Activated CD4-positive, alpha-beta memory T cell treated with anti-CD3 and anti-CD28 coated beads, Interleukin-2, amount 10 ng/mL, durations not matched to agents 7 days and 5 days (primary cell): ENCODE results near the gene GPR34. TPM values are rescaled to one million over a fixed set of nuclear protein-coding genes. Genes with fewer than 3 reads are reported as not detected.
"Not testable (repeated sequence)": the region's sequence is repeated elsewhere in the genome, so short reads cannot be mapped to it uniquely, and the experiment has no call there.

Source experiments
- CTCF ChIA-PET: fragments of 350-600 bp; sonication (Branson Sonifier 250); formaldehyde crosslinking; loops from one replicate; lab custom pipeline; 2021; ENCODE audit warnings: antibody characterized with exemption, inconsistent platforms; lab: Charles Lee
- POLR2A ChIA-PET: fragments of 350-600 bp; sonication (Branson Sonifier 250); formaldehyde crosslinking; loops from one replicate; lab custom pipeline; 2021; ENCODE audit warnings: antibody characterized with exemption; lab: Charles Lee
- DNase-seq: peaks from one replicate; pipeline ENCODE4 v3.0.0-alpha.2; 2020
- H3K27ac Mint-ChIP-seq: one replicate; pipeline ENCODE4 v1.8.0; 2021; ENCODE audit warnings: mild to moderate bottlenecking, mixed read lengths
- H3K27me3 Mint-ChIP-seq: one replicate; pipeline ENCODE4 v1.8.0; 2021; ENCODE audit warnings: mixed read lengths
- H3K36me3 Mint-ChIP-seq: one replicate; pipeline ENCODE4 v1.8.0; 2021; ENCODE audit warnings: low read depth, mixed read lengths
- H3K4me1 Mint-ChIP-seq: one replicate; pipeline ENCODE4 v1.8.0; 2021; ENCODE audit warnings: mixed read lengths
- H3K4me3 Mint-ChIP-seq: one replicate; pipeline ENCODE4 v1.8.0; 2021; ENCODE audit warnings: mild to moderate bottlenecking, mixed read lengths
- H3K9me3 Mint-ChIP-seq: one replicate; pipeline ENCODE4 v1.8.0; 2021; ENCODE audit warnings: mixed read lengths
- total RNA-seq, 2 experiments: library from RNA; stranded (reverse); gene quantifications; one replicate each; pipeline ENCODE4 v1.2.3, GENCODE V29; 2021

Gene GPR34
- total RNA-seq, 2 experiments from 2014 or later = not detected

DNA sequence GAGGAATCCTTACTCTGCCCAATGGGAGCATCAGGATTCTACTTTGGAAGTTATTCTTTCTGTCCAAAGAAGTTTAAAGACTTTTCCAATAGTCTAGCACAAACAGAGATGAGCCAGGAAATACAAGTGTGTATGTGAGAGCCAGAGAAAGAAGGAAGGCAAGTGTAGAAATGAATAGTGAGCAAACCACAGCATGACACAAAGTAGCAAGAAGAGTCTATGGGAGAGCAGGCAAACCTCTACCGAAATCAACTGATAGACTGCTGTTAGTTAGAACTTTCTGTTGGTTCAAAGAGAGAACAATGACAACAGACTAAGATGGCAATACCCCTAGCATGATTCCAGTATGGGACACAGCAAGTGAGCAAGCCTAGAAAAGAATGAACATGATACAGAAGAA lies 16.1 kb upstream of the GPR34 start:
- Mint-ChIP-seq H3K36me3 (peaks cover 33% of the 10 kb centered on the region), H3K27ac (no peak overlapping the region), H3K27me3 (no peaks in the 10 kb centered on the region), H3K9me3 (no peaks in the 10 kb centered on the region), H3K4me3 (no peak overlapping the region), H3K4me1 (peaks cover 25% of the 10 kb centered on the region)
- CTCF ChIA-PET = no interaction called here
- no peak for DNase-seq
- POLR2A ChIA-PET = no interaction called here

DNA sequence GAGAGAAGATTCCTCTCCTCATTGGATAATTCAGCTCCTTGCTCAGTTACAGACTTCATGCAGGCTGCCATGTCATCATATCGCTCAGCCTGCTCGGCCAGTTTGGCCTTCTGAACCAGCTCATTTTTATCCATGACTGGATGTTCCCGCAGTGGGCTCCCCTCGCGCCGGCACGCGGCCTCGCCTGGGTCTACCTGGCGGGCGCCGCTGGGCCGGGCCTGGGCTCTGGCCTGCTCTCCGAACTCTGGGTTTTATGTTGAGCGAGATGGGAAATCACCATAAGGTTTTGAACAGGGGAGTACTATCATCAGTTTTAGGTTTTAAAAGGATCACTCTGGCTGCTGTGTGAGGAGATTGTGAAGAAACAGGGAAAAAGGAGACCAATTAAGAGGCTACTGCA lies 12.4 kb upstream of the GPR34 start:
- CTCF ChIA-PET = interaction anchor here (0.7 kb wide), 1 partner anchor 65 kb away, joined by 3 read pairs; no protein-coding TSS in a partner anchor
- peaks cover 16% of the 10 kb centered on the region for H3K4me1 Mint-ChIP-seq
- POLR2A ChIA-PET, H3K9me3 Mint-ChIP-seq, H3K27ac Mint-ChIP-seq, H3K27me3 Mint-ChIP-seq, DNase-seq, H3K4me3 Mint-ChIP-seq: not testable (repeated sequence)
- peaks cover 22% of the 10 kb centered on the region for H3K36me3 Mint-ChIP-seq

DNA sequence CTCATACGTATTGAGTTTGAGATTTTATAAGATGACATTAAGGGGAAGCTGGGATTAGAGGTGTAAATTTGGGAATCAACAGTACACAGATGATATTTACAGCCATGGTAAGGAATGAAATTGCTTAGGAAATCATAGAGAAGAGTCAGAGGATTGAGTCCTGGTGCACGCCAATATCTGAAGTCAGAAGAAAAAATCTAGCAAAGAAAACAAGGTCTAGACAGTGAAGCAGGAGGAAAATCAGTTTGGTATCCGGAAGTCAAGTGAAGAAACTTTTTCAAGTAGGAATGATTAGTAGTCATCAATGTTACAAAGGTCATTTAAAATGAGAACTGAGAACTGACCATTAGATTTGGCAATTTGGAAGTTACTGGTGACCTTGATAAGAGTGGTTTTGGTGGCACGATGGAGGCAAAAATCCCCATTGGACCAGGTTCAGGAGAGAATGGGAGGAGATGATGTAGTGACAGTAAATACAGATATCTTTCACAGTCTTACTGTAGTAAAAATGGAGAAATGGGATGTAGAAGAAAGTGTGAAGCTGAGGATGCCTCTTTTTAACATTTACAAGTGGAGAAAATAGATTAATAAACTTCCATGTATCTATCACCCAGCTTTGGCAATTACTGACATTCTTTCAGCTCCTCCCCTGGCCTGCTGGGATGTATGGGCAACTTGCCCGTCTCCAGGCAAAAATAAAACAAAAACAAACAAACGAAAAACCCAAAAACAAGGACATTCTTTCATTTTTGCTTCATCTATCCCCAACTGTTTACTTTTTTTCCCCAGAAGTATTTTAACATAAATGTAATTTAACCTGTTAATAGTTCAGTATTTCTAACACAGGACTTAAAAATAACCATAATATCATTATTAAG lies 11.4 kb upstream of the GPR34 start:
- ChIA-PET CTCF (interaction anchor here (0.7 kb wide), 1 partner anchor 64 kb away, joined by 3 read pairs; no protein-coding TSS in a partner anchor), POLR2A (no interaction called here)
- no peak for DNase-seq
- Mint-ChIP-seq H3K36me3 (peaks cover 22% of the 10 kb centered on the region), H3K4me3 (no peak overlapping the region), H3K27me3 (no peaks in the 10 kb centered on the region), H3K9me3 (no peaks in the 10 kb centered on the region), H3K27ac (no peak overlapping the region), H3K4me1 (peaks cover 13% of the 10 kb centered on the region)

DNA sequence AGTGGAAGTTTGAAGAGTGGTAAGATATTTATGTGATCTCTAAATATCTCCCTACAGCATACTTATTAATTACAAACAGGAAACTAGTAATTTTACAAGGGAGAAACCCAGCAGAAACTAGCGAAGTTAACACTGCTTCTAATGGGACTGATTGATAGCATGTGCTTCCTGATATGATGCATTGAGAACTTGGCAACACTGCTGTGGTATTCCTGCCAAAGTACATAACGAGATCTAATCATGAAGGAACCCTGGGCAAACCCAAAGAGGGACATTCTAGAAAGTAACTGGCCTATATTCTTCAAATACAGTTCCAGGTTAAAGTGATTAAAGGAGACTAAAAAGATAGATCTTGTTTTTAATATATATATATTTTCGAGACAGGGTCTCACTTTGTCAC lies 4.6 kb upstream of the GPR34 start:
- no peak for DNase-seq
- Mint-ChIP-seq H3K9me3 (no peaks in the 10 kb centered on the region), H3K27ac (no peak overlapping the region), H3K27me3 (no peaks in the 10 kb centered on the region), H3K4me1 (peaks cover 22% of the 10 kb centered on the region), H3K4me3 (no peak overlapping the region), H3K36me3 (peaks cover 4% of the 10 kb centered on the region)
- CTCF ChIA-PET = no interaction called here
- POLR2A ChIA-PET = no interaction called here

DNA sequence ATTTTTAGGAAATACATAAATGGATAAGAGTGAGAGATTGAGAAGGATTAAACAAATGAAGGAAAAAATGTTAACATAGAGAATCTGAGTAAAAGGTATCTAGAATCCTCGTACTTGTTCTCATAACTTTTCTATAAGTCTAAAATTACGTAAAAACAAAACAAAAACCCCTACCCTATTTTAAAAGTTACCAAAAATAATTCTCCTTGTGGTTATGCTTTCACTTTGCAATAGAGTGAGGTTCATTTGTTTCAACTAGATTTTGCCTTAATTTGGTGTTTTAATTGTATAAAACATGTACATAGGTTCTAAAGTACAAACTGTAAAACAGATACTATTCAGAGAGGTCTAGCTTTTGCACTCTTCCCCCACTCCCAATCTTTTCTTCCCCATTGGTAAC lies 3.8 kb upstream of the GPR34 start:
- Mint-ChIP-seq H3K36me3 (peaks cover 3% of the 10 kb centered on the region), H3K27ac (no peak overlapping the region), H3K27me3 (no peaks in the 10 kb centered on the region), H3K4me1 (peaks cover 22% of the 10 kb centered on the region), H3K4me3 (no peak overlapping the region), H3K9me3 (no peaks in the 10 kb centered on the region)
- no peak for DNase-seq
- CTCF ChIA-PET = no interaction called here
- POLR2A ChIA-PET = no interaction called here

DNA sequence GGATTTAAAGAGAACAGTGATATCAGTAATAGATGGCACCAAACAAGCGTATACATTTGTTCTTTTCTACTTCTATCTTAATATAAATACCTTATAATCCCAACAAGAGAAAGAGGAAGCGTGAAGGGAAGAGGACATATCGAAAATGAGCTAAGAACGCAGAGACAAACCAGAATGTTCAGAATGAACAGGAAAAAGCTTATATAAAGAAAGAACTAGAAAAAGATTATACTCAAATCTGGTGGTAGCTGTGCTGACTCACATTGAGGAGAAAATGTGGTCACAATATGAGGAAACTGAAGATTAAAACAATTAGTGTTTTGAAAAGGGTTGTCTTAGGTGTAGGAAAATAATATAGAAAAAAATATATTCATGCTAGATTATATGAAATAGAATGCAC lies 2.0 kb upstream of the GPR34 start:
- H3K4me1 Mint-ChIP-seq = peaks cover 22% of the 10 kb centered on the region
- H3K4me3 Mint-ChIP-seq = no peak overlapping the region
- no peaks in the 10 kb centered on the region for H3K9me3 Mint-ChIP-seq
- H3K36me3 Mint-ChIP-seq = peaks cover 3% of the 10 kb centered on the region
- CTCF ChIA-PET = no interaction called here
- H3K27ac Mint-ChIP-seq = no peak overlapping the region
- DNase-seq = no peak
- H3K27me3 Mint-ChIP-seq = no peaks in the 10 kb centered on the region
- POLR2A ChIA-PET = no interaction called here

DNA sequence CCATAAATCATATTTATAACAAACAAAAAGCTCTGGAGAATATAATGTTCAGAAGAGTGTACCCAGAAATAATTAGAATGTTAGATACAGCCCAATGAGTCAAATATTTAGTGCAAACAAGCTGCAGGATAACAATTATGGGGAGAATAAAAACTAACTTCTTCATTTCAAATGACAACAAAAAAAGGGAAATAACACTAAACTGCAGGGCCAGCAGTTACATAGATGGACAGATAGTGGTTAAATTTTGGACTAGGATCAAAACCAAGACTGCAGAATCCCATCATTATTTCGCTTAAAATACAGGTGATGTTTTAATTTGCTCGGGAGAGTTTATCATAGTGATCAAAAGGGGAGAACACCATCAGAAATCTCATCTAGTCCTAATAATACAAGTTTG lies 617 bp upstream of the GPR34 start:
- Mint-ChIP-seq H3K27ac (no peak overlapping the region), H3K4me3 (no peak overlapping the region)

DNA sequence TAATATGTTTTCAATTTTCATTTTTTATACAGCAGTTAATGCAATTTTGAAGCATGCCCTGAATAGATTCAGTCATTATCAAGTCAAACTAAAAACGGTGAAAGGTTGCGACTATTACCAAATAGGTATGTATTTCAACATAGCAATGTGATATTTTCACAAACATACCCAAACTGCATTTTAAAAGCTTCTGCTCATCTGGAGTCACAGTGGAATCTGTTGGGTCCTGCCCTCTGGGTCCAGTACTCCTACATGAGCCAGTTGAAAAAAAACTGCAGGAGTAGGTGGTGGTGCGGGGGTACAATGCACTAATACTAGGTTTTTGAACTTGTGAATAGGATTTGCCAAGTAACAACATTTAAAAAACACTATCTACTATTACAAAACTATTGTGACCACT lies 938 bp downstream of the GPR34 start:
- ChIA-PET POLR2A (no interaction called here), CTCF (no interaction called here)
- Mint-ChIP-seq H3K9me3 (no peaks in the 10 kb centered on the region), H3K36me3 (peaks cover 9% of the 10 kb centered on the region), H3K4me3 (no peak overlapping the region), H3K27ac (no peak overlapping the region), H3K4me1 (peaks cover 42% of the 10 kb centered on the region), H3K27me3 (no peaks in the 10 kb centered on the region)
- DNase-seq = no peak

More for the DNA sequence above, 617 bp upstream of the GPR34 start:
- ChIA-PET CTCF (no interaction called here), POLR2A (interaction anchor here (0.6 kb wide), 1 partner anchor 82 kb away, joined by 3 read pairs; no protein-coding TSS in a partner anchor)
- Mint-ChIP-seq H3K9me3 (no peaks in the 10 kb centered on the region), H3K4me1 (peaks cover 31% of the 10 kb centered on the region), H3K36me3 (peaks cover 6% of the 10 kb centered on the region), H3K27me3 (no peaks in the 10 kb centered on the region)
- DNase-seq = no peak

DNA sequence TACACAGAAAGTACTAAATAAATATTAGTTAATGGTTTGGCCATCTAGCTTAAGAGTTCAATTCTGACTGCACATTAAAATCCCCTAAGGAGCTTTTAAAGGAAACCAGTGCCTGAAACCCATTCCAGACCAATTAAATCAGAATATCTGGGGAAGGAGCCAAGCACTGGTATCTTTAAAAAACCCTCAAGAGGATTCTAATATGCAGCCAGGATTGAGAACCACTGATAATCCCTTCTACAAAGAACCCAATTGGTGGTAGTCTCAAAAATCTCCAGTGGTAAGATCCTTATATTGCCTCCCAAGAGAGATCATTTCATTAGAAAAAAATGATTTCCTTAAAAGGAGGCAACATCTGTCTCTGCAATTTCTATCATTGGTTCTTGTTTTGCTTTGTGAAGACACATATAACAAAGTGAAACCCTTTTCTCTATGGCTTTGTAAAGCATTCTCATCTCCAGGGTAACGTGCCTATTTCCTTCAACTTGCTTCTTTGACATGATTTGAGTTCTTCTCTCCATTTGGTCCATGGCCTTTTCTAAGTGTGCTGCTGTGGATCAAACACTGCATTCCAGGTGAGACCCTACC lies 3.5 kb downstream of the GPR34 start:
- DNase-seq = no peak
- H3K4me3 Mint-ChIP-seq = no peak overlapping the region
- no peak overlapping the region for H3K27ac Mint-ChIP-seq
- peaks cover 2% of the 10 kb centered on the region for H3K9me3 Mint-ChIP-seq
- POLR2A ChIA-PET = interaction anchor here (1.3 kb wide), 1 partner anchor 28 kb away, joined by 4 read pairs; no protein-coding TSS in a partner anchor
- peaks cover 44% of the 10 kb centered on the region for H3K4me1 Mint-ChIP-seq
- H3K36me3 Mint-ChIP-seq = peaks cover 15% of the 10 kb centered on the region
- no peaks in the 10 kb centered on the region for H3K27me3 Mint-ChIP-seq
- CTCF ChIA-PET = no interaction called here

DNA sequence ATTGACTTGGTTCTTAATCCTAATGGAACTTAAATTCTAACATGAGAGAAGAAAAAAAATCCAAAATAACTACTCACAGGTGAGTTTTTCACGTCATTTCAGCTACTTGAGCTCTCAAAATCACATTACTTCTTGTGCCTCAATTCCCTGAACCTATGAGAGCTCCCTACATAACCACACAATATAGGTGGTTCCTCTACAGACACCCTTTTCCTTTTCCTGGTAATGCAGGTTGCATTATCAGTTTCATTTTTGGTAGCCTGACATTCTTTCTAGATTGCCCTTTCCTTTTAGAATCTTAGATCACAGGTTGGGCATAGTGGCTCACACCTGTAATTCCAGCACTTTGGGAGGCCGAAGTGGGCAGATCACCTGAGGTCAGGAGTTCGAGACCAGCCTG lies 4.3 kb downstream of the GPR34 start:
- DNase-seq = no peak
- ChIA-PET CTCF (no interaction called here), POLR2A (interaction anchor here (1.3 kb wide), 1 partner anchor 27 kb away, joined by 4 read pairs; no protein-coding TSS in a partner anchor)
- Mint-ChIP-seq H3K36me3 (peaks cover 16% of the 10 kb centered on the region), H3K4me1 (peaks cover 41% of the 10 kb centered on the region), H3K9me3 (peaks cover 2% of the 10 kb centered on the region), H3K27me3 (no peaks in the 10 kb centered on the region), H3K27ac (peak overlapping the region; percentile 21), H3K4me3 (no peak overlapping the region)

DNA sequence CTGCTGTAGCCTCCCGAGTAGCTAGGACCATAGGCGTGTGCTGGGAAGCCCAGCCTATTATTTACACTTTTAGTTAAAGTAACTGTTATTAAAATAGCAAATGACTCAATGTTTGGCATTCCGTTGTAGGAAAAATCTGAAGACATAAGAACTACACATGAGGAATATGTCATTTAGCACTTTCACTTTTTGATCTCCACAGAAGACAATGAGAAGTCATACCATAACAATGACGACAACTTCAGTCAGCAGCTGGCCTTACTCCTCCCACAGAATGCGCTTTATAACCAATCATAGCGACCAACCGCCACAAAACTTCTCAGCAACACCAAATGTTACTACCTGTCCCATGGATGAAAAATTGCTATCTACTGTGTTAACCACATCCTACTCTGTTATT lies 6.7 kb downstream of the GPR34 start:
- POLR2A ChIA-PET = interaction anchor here (1.3 kb wide), 1 partner anchor 25 kb away, joined by 3 read pairs; no protein-coding TSS in a partner anchor
- H3K4me3 Mint-ChIP-seq = no peak overlapping the region
- CTCF ChIA-PET = no interaction called here
- H3K36me3 Mint-ChIP-seq = peaks cover 16% of the 10 kb centered on the region
- peaks cover 2% of the 10 kb centered on the region for H3K9me3 Mint-ChIP-seq
- H3K4me1 Mint-ChIP-seq = peaks cover 34% of the 10 kb centered on the region
- DNase-seq = peak; percentile 34
- no peak overlapping the region for H3K27ac Mint-ChIP-seq
- H3K27me3 Mint-ChIP-seq = no peaks in the 10 kb centered on the region

DNA sequence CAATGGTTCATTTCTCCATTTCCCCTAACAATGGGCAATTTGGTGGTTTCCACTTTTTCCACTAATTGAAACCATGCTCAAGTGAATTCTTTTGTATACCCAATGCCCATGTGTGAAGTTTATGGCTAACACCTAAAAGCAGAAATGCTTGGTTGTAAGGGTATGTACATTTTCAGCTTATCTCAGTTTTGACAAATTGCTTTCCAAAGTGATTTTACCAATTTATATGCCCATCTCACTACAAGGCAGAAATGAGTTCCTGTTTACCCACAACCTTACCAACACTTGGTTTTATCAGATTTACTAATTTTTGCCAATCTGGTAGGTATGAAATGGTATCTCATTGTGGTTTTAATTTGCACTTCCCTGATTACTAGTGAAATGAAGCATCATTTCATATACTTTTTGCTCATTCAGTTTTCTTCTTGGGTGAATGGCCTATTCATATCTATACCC lies 14.8 kb downstream of the GPR34 start:
- peaks cover 37% of the 10 kb centered on the region for H3K4me1 Mint-ChIP-seq
- H3K4me3 Mint-ChIP-seq = no peak overlapping the region
- no peaks in the 10 kb centered on the region for H3K9me3 Mint-ChIP-seq
- no peak overlapping the region for H3K27ac Mint-ChIP-seq
- peaks cover 14% of the 10 kb centered on the region for H3K36me3 Mint-ChIP-seq
- CTCF ChIA-PET = no interaction called here
- DNase-seq = no peak
- POLR2A ChIA-PET = no interaction called here
- H3K27me3 Mint-ChIP-seq = no peaks in the 10 kb centered on the region

DNA sequence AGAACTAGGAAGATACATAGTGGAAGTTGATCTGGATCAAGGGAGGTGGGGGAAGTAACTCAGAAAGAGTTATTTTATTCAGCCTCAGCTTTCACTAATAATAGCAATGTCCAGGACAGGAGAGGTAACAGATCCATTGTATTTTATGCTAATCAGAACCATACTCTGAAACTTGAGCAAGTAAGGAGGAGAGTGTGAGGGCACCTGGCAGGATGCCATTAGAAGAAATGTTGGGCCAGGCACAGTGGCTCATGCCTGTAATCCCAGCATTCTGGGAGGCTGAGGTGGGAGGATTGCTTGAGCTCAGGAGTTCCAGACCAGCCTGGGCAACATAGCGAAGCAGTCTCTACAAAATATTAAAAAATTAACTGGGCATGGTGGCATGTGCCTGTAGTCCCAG lies 16.3 kb downstream of the GPR34 start:
- DNase-seq = no peak
- Mint-ChIP-seq H3K27ac (no peak overlapping the region), H3K4me3 (no peak overlapping the region), H3K36me3 (peaks cover 14% of the 10 kb centered on the region), H3K27me3 (no peaks in the 10 kb centered on the region), H3K9me3 (no peaks in the 10 kb centered on the region), H3K4me1 (peaks cover 34% of the 10 kb centered on the region)
- ChIA-PET CTCF (no interaction called here), POLR2A (no interaction called here)
